HUES48 (cell line): Measurements from ENCODE around the gene CCDC33.

Source experiments
- H3K27ac ChIP-seq: one replicate; pipeline ENCODE4 v1.7.0; 2013; ENCODE audit warnings: low read depth, low read length, inconsistent platforms
- H3K27me3 ChIP-seq: 2 replicates; pipeline ENCODE4 v1.6.1; 2013; ENCODE audit warnings: mild to moderate bottlenecking, low read length; ENCODE audit not compliant: control insufficient read depth, insufficient read depth
- H3K36me3 ChIP-seq: 2 replicates; pipeline ENCODE4 v1.6.1; 2013; ENCODE audit warnings: low read length; ENCODE audit not compliant: control insufficient read depth, insufficient read depth
- H3K4me1 ChIP-seq: 2 replicates; pipeline ENCODE4 v1.6.1; 2013; ENCODE audit warnings: mild to moderate bottlenecking, low read length; ENCODE audit not compliant: control insufficient read depth, insufficient read depth
- H3K4me3 ChIP-seq: 2 replicates; pipeline ENCODE4 v1.5.1; 2013; ENCODE audit warnings: mild to moderate bottlenecking, low read depth, low read length
- H3K9ac ChIP-seq: 2 replicates; pipeline ENCODE4 v1.6.1; 2013; ENCODE audit warnings: mild to moderate bottlenecking, low read depth, low read length, moderate library complexity
- H3K9me3 ChIP-seq: 2 replicates; pipeline ENCODE4 v1.6.1; 2013; ENCODE audit warnings: low read length; ENCODE audit not compliant: control insufficient read depth, insufficient read depth

The CCDC33 gene

DNA sequence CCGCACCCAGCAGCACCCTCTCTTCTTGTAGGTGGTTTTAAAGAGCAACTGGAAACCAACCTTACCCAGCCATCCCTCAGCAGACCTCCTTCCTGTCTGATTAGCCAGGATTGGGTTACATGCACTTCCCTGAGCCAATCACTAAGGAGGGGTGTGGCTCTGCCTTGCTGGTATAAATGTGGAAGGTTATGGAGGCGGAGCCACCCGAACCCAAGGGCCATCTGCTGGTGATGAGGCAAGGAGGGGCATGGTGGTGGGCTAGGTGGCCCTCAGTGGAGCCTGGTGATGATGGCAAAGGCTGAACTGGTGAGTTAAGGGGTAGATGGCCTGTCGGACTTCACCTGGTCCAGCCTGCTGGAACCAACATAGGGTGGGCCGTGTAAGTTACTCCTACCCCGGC, 39.8 kb downstream of the CCDC33 start:
- H3K36me3 ChIP-seq = no peaks in the 10 kb centered on the region
- H3K9ac ChIP-seq = no peak overlapping the region
- no peaks in the 10 kb centered on the region for H3K4me1 ChIP-seq
- H3K27ac ChIP-seq = no peak overlapping the region
- no peaks in the 10 kb centered on the region; the same call in 1 of the 2 replicates for H3K27me3 ChIP-seq
- H3K4me3 ChIP-seq = no peak overlapping the region
- H3K9me3 ChIP-seq = no peaks in the 10 kb centered on the region

DNA sequence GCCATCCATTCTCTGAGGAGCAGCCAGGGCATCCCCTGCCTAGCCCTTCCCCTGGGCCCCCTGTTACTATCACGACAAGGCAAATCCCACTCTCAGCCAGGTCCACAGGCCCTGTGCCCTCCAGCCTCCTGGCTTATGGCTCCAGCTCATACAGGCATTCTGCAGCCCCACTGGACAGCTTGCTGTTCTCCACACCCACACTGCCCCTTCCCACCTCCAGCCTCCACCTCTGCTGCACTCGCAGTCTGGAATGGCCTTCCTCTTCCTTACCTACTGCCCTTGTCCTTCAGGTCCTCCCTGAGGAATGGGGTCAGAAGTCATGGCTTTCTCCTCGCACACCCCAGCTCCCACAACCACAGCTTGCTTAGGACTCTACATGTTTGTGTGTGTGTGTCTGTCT, 40.4 kb downstream of the CCDC33 start:
- Histone ChIP-seq H3K27me3 (no peaks in the 10 kb centered on the region; the same call in 1 of the 2 replicates), H3K36me3 (no peaks in the 10 kb centered on the region), H3K4me3 (no peak overlapping the region), H3K9me3 (no peaks in the 10 kb centered on the region), H3K9ac (no peak overlapping the region), H3K4me1 (no peaks in the 10 kb centered on the region), H3K27ac (no peak overlapping the region)

DNA sequence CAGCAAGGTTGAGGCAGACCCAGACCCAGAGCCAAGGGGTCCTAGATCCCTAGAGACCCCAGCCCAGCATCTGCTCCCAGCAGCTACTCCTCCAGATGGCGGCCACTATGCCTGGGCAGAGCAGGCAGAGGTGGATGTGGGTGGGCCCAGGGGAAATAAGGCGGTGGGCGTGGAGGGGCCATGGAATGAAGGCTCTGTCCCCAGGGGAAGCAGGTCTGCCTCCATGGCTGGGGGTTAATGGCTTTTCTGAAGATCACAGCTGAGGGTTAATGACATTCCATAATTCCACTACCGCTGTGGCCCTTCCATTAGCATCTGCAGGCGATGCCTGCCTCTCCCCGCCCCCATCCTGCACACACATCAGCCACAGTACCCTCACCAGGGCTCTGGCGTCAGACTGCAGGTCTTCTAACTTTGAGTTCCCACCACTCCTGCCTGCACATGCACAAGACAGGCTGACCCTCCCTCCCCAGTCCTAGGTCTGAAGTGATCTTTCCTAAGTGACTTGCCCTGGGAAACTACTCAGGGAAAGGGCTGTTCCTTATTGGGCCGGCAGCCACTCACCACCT, 41.2 kb downstream of the CCDC33 start:
- Histone ChIP-seq H3K4me3 (no peak overlapping the region), H3K36me3 (no peaks in the 10 kb centered on the region), H3K9me3 (no peaks in the 10 kb centered on the region), H3K27ac (no peak overlapping the region), H3K9ac (no peak overlapping the region), H3K4me1 (no peaks in the 10 kb centered on the region), H3K27me3 (no peaks in the 10 kb centered on the region; the same call in 1 of the 2 replicates)

GRCh38 chr15:74278207-74278606, 42.1 kb downstream of the CCDC33 start:
- Histone ChIP-seq H3K4me3 (no peak overlapping the region), H3K27ac (no peak overlapping the region), H3K4me1 (no peaks in the 10 kb centered on the region), H3K9ac (no peak overlapping the region), H3K9me3 (no peaks in the 10 kb centered on the region), H3K36me3 (no peaks in the 10 kb centered on the region), H3K27me3 (no peaks in the 10 kb centered on the region; the same call in 1 of the 2 replicates)

GRCh38 chr15:74281147-74282133, 45.3 kb downstream of the CCDC33 start:
- H3K27ac ChIP-seq = no peak overlapping the region
- no peaks in the 10 kb centered on the region for H3K36me3 ChIP-seq
- H3K9me3 ChIP-seq = no peaks in the 10 kb centered on the region
- no peak overlapping the region for H3K4me3 ChIP-seq
- H3K4me1 ChIP-seq = no peaks in the 10 kb centered on the region
- no peak overlapping the region for H3K9ac ChIP-seq
- H3K27me3 ChIP-seq = no peaks in the 10 kb centered on the region; the same call in 1 of the 2 replicates

- no peaks in the 10 kb centered on the region for H3K4me1 ChIP-seq
- no peak overlapping the region for H3K4me3 ChIP-seq
- no peaks in the 10 kb centered on the region for H3K36me3 ChIP-seq
- H3K9ac ChIP-seq = no peak overlapping the region
- H3K27ac ChIP-seq = no peak overlapping the region
- no peaks in the 10 kb centered on the region for H3K9me3 ChIP-seq
- peaks cover 7% of the 10 kb centered on the region for H3K27me3 ChIP-seq
Measured at GRCh38 chr15:74283368-74283767, 47.2 kb downstream of the CCDC33 start.

DNA sequence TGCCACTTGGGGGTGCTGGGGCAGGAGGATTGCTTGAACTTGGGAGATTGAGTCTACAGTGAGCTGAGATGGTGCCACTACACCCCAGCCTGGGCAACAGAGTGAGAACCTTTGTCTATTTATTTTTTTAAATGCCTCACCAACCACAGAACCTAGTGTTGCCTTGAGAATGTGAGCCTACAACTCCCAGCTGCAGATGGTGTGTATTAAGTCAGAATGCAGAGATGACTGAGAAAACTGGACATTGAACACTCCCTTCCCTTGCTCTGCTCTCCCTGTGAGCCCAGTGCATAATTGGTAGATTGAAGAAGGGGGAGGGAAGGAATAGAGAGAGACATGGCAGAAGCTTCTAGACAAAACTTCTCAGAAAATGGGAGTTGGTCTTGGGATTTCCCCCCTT, 53.5 kb downstream of the CCDC33 start:
- Histone ChIP-seq H3K4me1 (peaks cover 14% of the 10 kb centered on the region), H3K27ac (no peak overlapping the region), H3K36me3 (no peaks in the 10 kb centered on the region), H3K4me3 (no peak overlapping the region), H3K27me3 (peaks cover 56% of the 10 kb centered on the region), H3K9me3 (no peaks in the 10 kb centered on the region), H3K9ac (no peak overlapping the region)

- Histone ChIP-seq H3K36me3 (no peaks in the 10 kb centered on the region), H3K4me3 (no peak overlapping the region), H3K9ac (no peak overlapping the region), H3K9me3 (no peaks in the 10 kb centered on the region), H3K27me3 (peaks cover 64% of the 10 kb centered on the region), H3K4me1 (peaks cover 14% of the 10 kb centered on the region), H3K27ac (peak overlapping the region; percentile 85)
Measured at GRCh38 chr15:74290645-74291044, 54.5 kb downstream of the CCDC33 start.

GRCh38 chr15:74291101-74292071, 55.3 kb downstream of the CCDC33 start:
- H3K36me3 ChIP-seq = no peaks in the 10 kb centered on the region
- no peak overlapping the region for H3K9ac ChIP-seq
- peak overlapping the region; percentile 49 for H3K4me3 ChIP-seq
- H3K27ac ChIP-seq = peak overlapping the region; percentile 85
- no peaks in the 10 kb centered on the region for H3K9me3 ChIP-seq
- peaks cover 64% of the 10 kb centered on the region for H3K27me3 ChIP-seq
- H3K4me1 ChIP-seq = peaks cover 14% of the 10 kb centered on the region

DNA sequence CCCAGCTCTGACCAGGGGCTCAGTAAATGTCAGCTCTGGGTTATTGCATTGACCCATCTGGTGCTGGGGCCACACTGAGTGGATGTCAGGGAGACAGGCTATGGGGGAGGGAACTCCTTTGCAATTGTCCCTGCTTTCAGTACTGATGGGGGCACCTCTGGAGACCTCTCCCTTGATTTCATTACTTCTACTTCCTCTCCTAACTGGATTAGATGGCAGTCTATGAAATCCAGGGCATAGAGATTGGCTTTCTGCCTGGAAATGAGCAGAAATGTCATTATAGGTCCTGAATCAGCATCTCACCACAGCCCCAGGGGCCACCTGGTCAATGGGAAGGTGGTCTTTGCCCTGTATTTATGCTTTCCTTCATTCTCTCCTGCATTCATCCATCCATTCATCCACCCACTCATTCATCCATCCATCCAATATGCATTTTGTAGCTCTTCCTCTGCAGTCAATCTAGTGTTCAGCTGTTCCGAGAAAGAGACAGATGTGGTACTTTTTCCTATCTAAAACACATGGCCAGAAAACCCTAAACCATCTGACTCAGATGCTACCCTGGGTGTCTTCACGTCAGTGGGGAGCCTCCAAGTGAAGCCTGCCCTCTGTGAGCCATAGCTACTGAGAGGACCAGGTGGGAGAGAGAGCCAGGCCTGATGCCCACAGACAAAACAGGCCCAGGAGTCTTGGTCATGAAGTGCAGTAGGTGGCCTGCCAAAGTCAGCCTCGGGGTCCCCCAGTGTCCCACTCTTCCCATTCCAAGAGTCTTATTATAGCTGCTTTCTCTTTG, 57.1 kb downstream of the CCDC33 start:
- Histone ChIP-seq H3K4me1 (peaks cover 14% of the 10 kb centered on the region), H3K4me3 (no peak overlapping the region), H3K9me3 (no peaks in the 10 kb centered on the region), H3K36me3 (no peaks in the 10 kb centered on the region), H3K27ac (no peak overlapping the region), H3K9ac (no peak overlapping the region), H3K27me3 (peaks cover 63% of the 10 kb centered on the region)
